ENCODE data around the gene DUSP7.
"Not testable (repeated sequence)": the region's sequence is repeated elsewhere in the genome, so short reads cannot be mapped to it uniquely, and the experiment has no call there.

Gene DUSP7

GRCh38 chr3:52033748-52034147, 22.6 kb downstream of the DUSP7 start:
- not testable (repeated sequence) for H3K9ac ChIP-seq (ENCODE audit: low read depth, low read length); H3K4me1 ChIP-seq (ENCODE audit: control insufficient read depth, insufficient read depth, low read length); H3K36me3 ChIP-seq (ENCODE audit: control insufficient read depth, insufficient read depth, low read length)

GRCh38 chr3:52032702-52033408, 23.5 kb downstream of the DUSP7 start:
- Histone ChIP-seq H3K27me3 (ENCODE audit: control insufficient read depth, insufficient read depth, low read length) (no peaks in the 10 kb centered on the region), H3K9ac (ENCODE audit: low read depth, low read length) (no peak overlapping the region), H3K9me3 (ENCODE audit: control insufficient read depth, insufficient read depth, low read length) (no peaks in the 10 kb centered on the region), H3K4me3 (ENCODE audit: low read depth, low read length) (no peak overlapping the region), H3K4me1 (ENCODE audit: control insufficient read depth, insufficient read depth, low read length) (no peaks in the 10 kb centered on the region), H3K36me3 (ENCODE audit: control insufficient read depth, insufficient read depth, low read length) (no peaks in the 10 kb centered on the region), H3K27ac (ENCODE audit: low read depth, low read length) (no peak overlapping the region)

More at GRCh38 chr3:52033748-52034147, 22.6 kb downstream of the DUSP7 start:
- not testable (repeated sequence) for H3K27me3 ChIP-seq (ENCODE audit: control insufficient read depth, insufficient read depth, low read length); H3K27ac ChIP-seq (ENCODE audit: low read depth, low read length); H3K4me3 ChIP-seq (ENCODE audit: low read depth, low read length); H3K9me3 ChIP-seq (ENCODE audit: control insufficient read depth, insufficient read depth, low read length)

GRCh38 chr3:52031896-52032295, 24.5 kb downstream of the DUSP7 start:
- no peak overlapping the region for H3K9ac ChIP-seq (ENCODE audit: low read depth, low read length)

DNA sequence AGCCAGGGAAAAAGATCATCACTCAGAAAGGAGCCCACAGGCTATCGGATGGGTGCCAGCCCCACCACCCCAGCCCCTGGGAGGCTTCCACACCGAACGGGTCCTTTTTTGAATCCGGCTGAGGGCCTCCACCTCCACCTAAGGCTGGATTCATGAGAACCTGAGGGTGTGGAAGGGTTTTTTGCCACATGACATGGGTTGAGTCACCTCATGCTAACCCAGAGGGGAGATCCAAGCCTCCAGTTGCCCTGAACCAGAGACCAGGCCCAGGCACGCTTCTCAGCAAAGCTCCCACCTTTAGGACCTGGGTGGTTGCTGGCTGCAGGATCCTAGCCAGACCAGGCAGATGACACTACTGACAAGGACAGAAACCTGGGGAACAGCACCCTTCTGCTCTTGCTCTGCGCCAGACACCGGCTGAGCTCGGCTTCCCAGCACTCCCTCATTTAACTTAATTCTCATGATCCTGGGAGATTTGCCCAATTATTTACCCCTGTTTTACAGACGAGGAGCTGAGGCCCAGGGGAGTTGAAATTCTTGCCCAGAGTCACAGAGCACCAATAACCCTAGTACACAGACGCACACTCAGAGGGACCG, 25.6 kb downstream of the DUSP7 start:
- Histone ChIP-seq H3K4me1 (ENCODE audit: control insufficient read depth, insufficient read depth, low read length) (no peaks in the 10 kb centered on the region), H3K27ac (ENCODE audit: low read depth, low read length) (no peak overlapping the region), H3K27me3 (ENCODE audit: control insufficient read depth, insufficient read depth, low read length) (no peaks in the 10 kb centered on the region), H3K9ac (ENCODE audit: low read depth, low read length) (no peak overlapping the region), H3K9me3 (ENCODE audit: control insufficient read depth, insufficient read depth, low read length) (no peaks in the 10 kb centered on the region), H3K36me3 (ENCODE audit: control insufficient read depth, insufficient read depth, low read length) (no peaks in the 10 kb centered on the region), H3K4me3 (ENCODE audit: low read depth, low read length) (no peak overlapping the region)

More at GRCh38 chr3:52031896-52032295, 24.5 kb downstream of the DUSP7 start:
- Histone ChIP-seq H3K27me3 (ENCODE audit: control insufficient read depth, insufficient read depth, low read length) (no peaks in the 10 kb centered on the region), H3K4me1 (ENCODE audit: control insufficient read depth, insufficient read depth, low read length) (no peaks in the 10 kb centered on the region), H3K4me3 (ENCODE audit: low read depth, low read length) (no peak overlapping the region), H3K36me3 (ENCODE audit: control insufficient read depth, insufficient read depth, low read length) (no peaks in the 10 kb centered on the region), H3K9me3 (ENCODE audit: control insufficient read depth, insufficient read depth, low read length) (no peaks in the 10 kb centered on the region), H3K27ac (ENCODE audit: low read depth, low read length) (no peak overlapping the region)

DNA sequence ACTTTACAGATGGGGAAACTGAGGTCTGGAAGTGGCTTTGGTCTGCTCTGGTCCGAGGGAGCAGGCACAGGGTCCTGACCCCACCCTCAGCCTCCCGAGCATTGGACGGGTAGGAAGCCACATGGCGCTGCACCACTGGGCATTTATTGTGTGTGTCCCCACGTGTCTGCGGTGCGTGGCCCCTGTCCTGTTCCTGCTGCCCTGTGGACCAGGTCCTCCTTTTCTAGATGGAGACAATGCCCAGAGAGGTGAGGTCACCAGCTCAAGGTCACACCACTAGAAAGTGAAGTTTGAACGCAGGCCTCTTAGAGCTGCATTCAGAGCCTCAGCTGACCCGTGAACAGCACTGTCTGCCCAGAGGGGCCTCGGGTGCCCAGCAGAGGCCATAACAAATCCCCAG, 26.8 kb downstream of the DUSP7 start:
- Histone ChIP-seq H3K4me1 (ENCODE audit: control insufficient read depth, insufficient read depth, low read length) (no peaks in the 10 kb centered on the region), H3K27ac (ENCODE audit: low read depth, low read length) (no peak overlapping the region), H3K4me3 (ENCODE audit: low read depth, low read length) (no peak overlapping the region), H3K9ac (ENCODE audit: low read depth, low read length) (no peak overlapping the region), H3K9me3 (ENCODE audit: control insufficient read depth, insufficient read depth, low read length) (no peaks in the 10 kb centered on the region), H3K36me3 (ENCODE audit: control insufficient read depth, insufficient read depth, low read length) (no peaks in the 10 kb centered on the region), H3K27me3 (ENCODE audit: control insufficient read depth, insufficient read depth, low read length) (no peaks in the 10 kb centered on the region)

DNA sequence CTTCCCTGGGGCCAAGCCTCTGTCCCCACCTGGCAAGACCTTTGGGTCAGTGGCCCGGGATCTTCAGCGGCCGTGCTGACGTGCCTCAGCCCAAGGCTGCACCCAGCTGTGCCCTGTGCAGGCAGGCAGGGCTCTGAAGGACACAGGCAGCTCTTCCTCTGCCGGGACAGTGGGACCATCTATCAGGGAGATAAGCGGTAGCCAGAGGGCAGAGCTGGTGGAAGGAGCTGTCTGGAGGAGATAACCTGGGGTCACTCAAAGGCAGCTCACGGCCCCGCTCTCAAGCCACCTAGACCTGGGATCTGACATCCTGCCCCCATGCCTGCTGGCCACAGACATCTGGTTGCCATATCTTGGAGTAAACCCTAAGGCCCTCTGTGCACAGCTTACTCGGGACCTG, 27.3 kb downstream of the DUSP7 start:
- Histone ChIP-seq H3K27me3 (ENCODE audit: control insufficient read depth, insufficient read depth, low read length) (no peaks in the 10 kb centered on the region), H3K4me3 (ENCODE audit: low read depth, low read length) (no peak overlapping the region), H3K4me1 (ENCODE audit: control insufficient read depth, insufficient read depth, low read length) (no peaks in the 10 kb centered on the region), H3K27ac (ENCODE audit: low read depth, low read length) (no peak overlapping the region), H3K9ac (ENCODE audit: low read depth, low read length) (no peak overlapping the region), H3K36me3 (ENCODE audit: control insufficient read depth, insufficient read depth, low read length) (no peaks in the 10 kb centered on the region), H3K9me3 (ENCODE audit: control insufficient read depth, insufficient read depth, low read length) (no peaks in the 10 kb centered on the region)

GRCh38 chr3:52028572-52028971, 27.8 kb downstream of the DUSP7 start:
- Histone ChIP-seq H3K9ac (ENCODE audit: low read depth, low read length) (no peak overlapping the region), H3K27me3 (ENCODE audit: control insufficient read depth, insufficient read depth, low read length) (no peaks in the 10 kb centered on the region), H3K4me1 (ENCODE audit: control insufficient read depth, insufficient read depth, low read length) (no peaks in the 10 kb centered on the region), H3K27ac (ENCODE audit: low read depth, low read length) (no peak overlapping the region), H3K9me3 (ENCODE audit: control insufficient read depth, insufficient read depth, low read length) (no peaks in the 10 kb centered on the region), H3K36me3 (ENCODE audit: control insufficient read depth, insufficient read depth, low read length) (no peaks in the 10 kb centered on the region), H3K4me3 (ENCODE audit: low read depth, low read length) (no peak overlapping the region)

- Histone ChIP-seq H3K27me3 (ENCODE audit: control insufficient read depth, insufficient read depth, low read length) (no peaks in the 10 kb centered on the region), H3K9me3 (ENCODE audit: control insufficient read depth, insufficient read depth, low read length) (no peaks in the 10 kb centered on the region), H3K36me3 (ENCODE audit: control insufficient read depth, insufficient read depth, low read length) (no peaks in the 10 kb centered on the region), H3K9ac (ENCODE audit: low read depth, low read length) (no peak overlapping the region), H3K27ac (ENCODE audit: low read depth, low read length) (no peak overlapping the region), H3K4me3 (ENCODE audit: low read depth, low read length) (no peak overlapping the region), H3K4me1 (ENCODE audit: control insufficient read depth, insufficient read depth, low read length) (peaks cover 7% of the 10 kb centered on the region)
These were observed 30.3 kb downstream of the DUSP7 start for GRCh38 chr3:52026041-52026440.

GRCh38 chr3:52025453-52025852, 30.9 kb downstream of the DUSP7 start:
- Histone ChIP-seq H3K27ac (ENCODE audit: low read depth, low read length) (no peak overlapping the region), H3K4me1 (ENCODE audit: control insufficient read depth, insufficient read depth, low read length) (peaks cover 7% of the 10 kb centered on the region), H3K4me3 (ENCODE audit: low read depth, low read length) (no peak overlapping the region), H3K36me3 (ENCODE audit: control insufficient read depth, insufficient read depth, low read length) (no peaks in the 10 kb centered on the region), H3K9ac (ENCODE audit: low read depth, low read length) (no peak overlapping the region), H3K9me3 (ENCODE audit: control insufficient read depth, insufficient read depth, low read length) (no peaks in the 10 kb centered on the region), H3K27me3 (ENCODE audit: control insufficient read depth, insufficient read depth, low read length) (no peaks in the 10 kb centered on the region)

DNA sequence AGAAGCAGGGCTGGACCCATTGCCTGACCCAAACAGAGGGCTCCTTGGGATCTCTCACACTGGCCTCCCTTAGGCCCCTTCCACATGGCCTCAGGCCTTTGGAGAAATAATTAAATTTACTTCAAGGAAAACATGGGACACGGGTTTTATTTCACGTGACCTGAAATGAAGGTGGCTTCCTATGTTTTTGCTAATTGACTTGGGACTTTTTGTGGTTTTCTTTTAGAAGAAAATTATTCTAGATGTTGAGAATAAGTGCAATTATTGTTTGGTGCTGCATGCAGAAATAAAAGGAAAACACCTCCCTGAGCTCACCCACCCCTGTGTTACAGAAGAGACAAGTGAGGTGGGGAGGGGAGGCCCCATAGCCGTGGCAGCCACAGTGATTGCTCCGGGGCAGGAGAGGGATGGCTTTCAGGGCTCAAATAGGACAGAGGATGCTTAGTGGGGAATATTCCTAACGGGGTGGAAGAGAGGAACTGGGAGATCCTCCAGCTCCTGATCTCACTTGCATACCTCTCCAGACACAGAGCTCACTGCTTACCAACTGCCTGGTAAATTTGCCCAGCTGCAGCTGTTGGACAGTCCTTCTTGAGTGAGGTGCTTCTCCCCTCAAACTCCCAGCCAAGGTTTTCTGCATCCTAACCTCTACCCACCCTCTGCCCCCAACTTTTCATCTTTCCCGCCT, 31.5 kb downstream of the DUSP7 start:
- Histone ChIP-seq H3K4me1 (ENCODE audit: control insufficient read depth, insufficient read depth, low read length) (peaks cover 7% of the 10 kb centered on the region), H3K27me3 (ENCODE audit: control insufficient read depth, insufficient read depth, low read length) (no peaks in the 10 kb centered on the region), H3K9me3 (ENCODE audit: control insufficient read depth, insufficient read depth, low read length) (no peaks in the 10 kb centered on the region), H3K27ac (ENCODE audit: low read depth, low read length) (no peak overlapping the region), H3K36me3 (ENCODE audit: control insufficient read depth, insufficient read depth, low read length) (no peaks in the 10 kb centered on the region), H3K9ac (ENCODE audit: low read depth, low read length) (no peak overlapping the region), H3K4me3 (ENCODE audit: low read depth, low read length) (no peak overlapping the region)
